Measurements from ENCODE around the gene KLC4. TPM values are rescaled to one million over a fixed set of nuclear protein-coding genes. Genes with fewer than 3 reads are reported as not detected.

KLC4 gene
- polyA plus RNA-seq, 2 of the 4 experiments (the other 2 are of a cell fraction): 8.4 to 9.9 TPM

DNA sequence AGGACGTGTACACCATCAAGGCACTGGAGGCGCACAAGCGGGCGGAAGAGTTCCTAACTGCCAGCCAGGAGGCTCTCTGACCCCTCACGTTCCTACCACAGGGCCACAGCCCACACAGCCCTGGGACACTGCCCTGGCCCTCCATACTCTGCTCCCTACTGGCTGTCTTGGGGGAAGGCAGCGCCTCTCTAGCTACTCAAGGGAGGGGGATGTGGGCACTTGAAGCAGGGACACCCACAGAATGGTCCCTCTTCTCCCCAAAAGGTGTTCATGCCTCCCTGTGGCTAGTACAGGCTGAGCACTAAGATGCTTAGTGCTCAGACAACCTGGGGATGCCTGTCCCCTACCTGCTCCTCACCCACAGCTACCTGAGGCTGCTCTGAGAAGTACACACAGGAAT lies 48.2 kb upstream of the KLC4 start (continued):
- TF ChIP-seq, protein P1, sequence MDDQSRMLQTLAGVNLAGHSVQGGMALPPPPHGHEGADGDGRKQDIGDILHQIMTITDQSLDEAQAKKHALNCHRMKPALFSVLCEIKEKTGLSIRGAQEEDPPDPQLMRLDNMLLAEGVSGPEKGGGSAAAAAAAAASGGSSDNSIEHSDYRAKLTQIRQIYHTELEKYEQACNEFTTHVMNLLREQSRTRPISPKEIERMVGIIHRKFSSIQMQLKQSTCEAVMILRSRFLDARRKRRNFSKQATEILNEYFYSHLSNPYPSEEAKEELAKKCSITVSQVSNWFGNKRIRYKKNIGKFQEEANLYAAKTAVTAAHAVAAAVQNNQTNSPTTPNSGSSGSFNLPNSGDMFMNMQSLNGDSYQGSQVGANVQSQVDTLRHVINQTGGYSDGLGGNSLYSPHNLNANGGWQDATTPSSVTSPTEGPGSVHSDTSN (IDR thresholded peaks at IDR 0.05): no peak
- TF ChIP-seq KDM5A (IDR thresholded peaks at IDR 0.05): no peak
- TF ChIP-seq MYC (IDR thresholded peaks at IDR 0.05; ENCODE audit: borderline replicate concordance, low read length): no peak
- TF ChIP-seq NPAS2 (CRISPR knock-in tag; IDR thresholded peaks at IDR 0.05; ENCODE audit: borderline replicate concordance): no peak
- no peak for TF ChIP-seq POLR2AphosphoS2 (conservative IDR thresholded peaks at IDR 0.05; ENCODE audit: low read length)
- no peak for TF ChIP-seq SREBF2 (IDR thresholded peaks at IDR 0.05)
- TF ChIP-seq, protein P2, sequence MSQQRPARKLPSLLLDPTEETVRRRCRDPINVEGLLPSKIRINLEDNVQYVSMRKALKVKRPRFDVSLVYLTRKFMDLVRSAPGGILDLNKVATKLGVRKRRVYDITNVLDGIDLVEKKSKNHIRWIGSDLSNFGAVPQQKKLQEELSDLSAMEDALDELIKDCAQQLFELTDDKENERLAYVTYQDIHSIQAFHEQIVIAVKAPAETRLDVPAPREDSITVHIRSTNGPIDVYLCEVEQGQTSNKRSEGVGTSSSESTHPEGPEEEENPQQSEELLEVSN (IDR thresholded peaks at IDR 0.05; ENCODE audit: borderline replicate concordance, low read depth): no peak
- TF ChIP-seq KDM1A (IDR thresholded peaks at IDR 0.05; ENCODE audit: low read depth): no peak

- FAIRE-seq (no peak), ATAC-seq (no peak), DNase-seq (ENCODE audit: low read depth in 1 of 2, low spot score in 1 of 2) (no peak)
- no peak for TF ChIP-seq RCOR1 (IDR thresholded peaks at IDR 0.05; ENCODE audit: low read depth, low read length)
- TF ChIP-seq HDAC2 (IDR thresholded peaks at IDR 0.05): no peak
- no peak for TF ChIP-seq ZFP36 (IDR thresholded peaks at IDR 0.05; ENCODE audit: borderline replicate concordance, partially characterized antibody)
- no peak for TF ChIP-seq FOSB (CRISPR knock-in tag; IDR thresholded peaks at IDR 0.05)
- TF ChIP-seq EHF (CRISPR knock-in tag; IDR thresholded peaks at IDR 0.05): no peak
- no peak for TF ChIP-seq EHMT2 (IDR thresholded peaks at IDR 0.05; ENCODE audit: low read depth)
- no peak overlapping the region for H3K27ac ChIP-seq
- ChIA-PET POLR2A (interaction anchor here (1.4 to 1.6 kb wide), 2 partner anchors 28 to 41 kb away, joined by 3 read pairs; partner anchors contain the start of genes CUL7 and PPP2R5D), CTCF (interaction anchor here (2.0 kb wide), 1 partner anchor 131 kb away, joined by 11 read pairs; no protein-coding TSS in a partner anchor)
- H3K4me3 ChIP-seq: no peak overlapping the region
- no peaks in the 10 kb centered on the region for H3K9me3 ChIP-seq
- H3K4me1 ChIP-seq: peaks cover 13% of the 10 kb centered on the region; the same call in 1 of the 3 replicates
- 94% methylated on average over 6 of the region's 6 CpGs for WGBS (ENCODE audit: missing lambda C conversion rate)
- peak overlapping the region; percentile 79 for H3K4me2 ChIP-seq
These were observed 47.1 kb upstream of the KLC4 start for GRCh38 chr6:43012364-43012763.

DNA sequence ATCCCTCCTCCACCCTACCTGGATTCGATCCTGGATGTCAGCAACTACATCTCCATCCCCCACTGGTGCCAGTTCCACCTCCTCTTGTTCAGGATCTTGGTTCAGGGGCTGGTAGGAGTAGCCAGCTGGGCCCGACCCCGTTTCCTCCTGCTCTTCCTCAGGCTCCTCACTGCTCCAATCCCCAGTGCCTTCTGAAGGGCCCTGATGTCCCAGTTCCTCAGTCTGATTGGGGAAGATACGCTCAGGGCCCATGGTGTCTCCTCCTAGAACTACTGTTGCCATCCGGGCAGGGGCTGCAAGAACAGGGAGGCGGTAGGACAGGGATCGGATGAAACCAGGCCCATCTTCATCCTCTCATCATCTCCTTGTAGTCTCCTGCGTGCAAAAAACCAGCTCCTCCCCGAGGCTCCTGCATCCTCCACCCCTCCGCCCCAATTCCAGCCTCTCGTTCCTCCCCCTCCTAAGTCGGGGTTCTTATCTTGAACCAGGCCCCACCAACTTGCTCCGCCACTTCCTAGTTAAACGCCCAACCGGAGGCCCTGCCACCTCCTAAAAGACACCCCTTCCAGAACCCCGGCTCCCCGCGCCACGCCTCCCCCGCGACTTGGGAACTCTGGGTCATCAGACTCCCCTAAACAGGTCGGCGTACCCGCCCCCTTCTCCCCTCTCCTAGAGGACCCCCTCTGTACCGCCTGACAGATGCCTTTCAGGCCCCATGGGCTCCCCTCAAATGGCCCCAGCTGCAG lies 46.2 kb upstream of the KLC4 start:
- Histone ChIP-seq H3K4me3 (peak overlapping the region; percentile 92), H3K27ac (peak overlapping the region; percentile 87 to 91), H3K4me2 (peak overlapping the region; percentile 79), H3K9me3 (no peaks in the 10 kb centered on the region), H3K4me1 (peaks cover 13% of the 10 kb centered on the region; the same call in 1 of the 3 replicates)
- no peak for TF ChIP-seq CBX8 (IDR thresholded peaks at IDR 0.05)
- peak; percentile 38; the same call in 1 of the 2 replicates for TF ChIP-seq PHF8 (IDR thresholded peaks at IDR 0.05; ENCODE audit: borderline replicate concordance, low read depth)
- ATAC-seq (peak; percentile 1 to 56; a peak in 4 of 6 replicates), DNase-seq (ENCODE audit: low read depth in 1 of 2, low spot score in 1 of 2) (no peak), FAIRE-seq (no peak)
- CTCF ChIA-PET: interaction anchor here (1.2 to 2.0 kb wide), 2 partner anchors 111 to 130 kb away, joined by 3 to 11 read pairs; no protein-coding TSS in a partner anchor
- 3% methylated on average over 18 of the region's 25 CpGs for WGBS (ENCODE audit: missing lambda C conversion rate)
- POLR2A ChIA-PET: interaction anchor here (1.2 to 2.4 kb wide), 6 partner anchors 29 to 46 kb away, joined by 3 to 15 read pairs (median 6); partner anchors contain the start of genes CUL7, KLC4, MRPL2 and PPP2R5D

- H3K4me2 ChIP-seq: peak within 1 kb of the TSS; percentile 99
- ATAC-seq (peak; percentile 94 to 96), DNase-seq (ENCODE audit: low read depth in 1 of 2, low spot score in 1 of 2) (peak; percentile 94 to 99), FAIRE-seq (no peak)
- CTCF ChIA-PET: interaction anchor here (1.2 to 2.0 kb wide), 2 partner anchors 112 to 129 kb away, joined by 3 to 11 read pairs; no protein-coding TSS in a partner anchor
- H3K4me3 ChIP-seq: peak within 1 kb of the TSS; percentile 92
- POLR2A ChIA-PET: interaction anchor here (0.5 to 2.4 kb wide), 8 partner anchors 9 to 266 kb away, joined by 3 to 15 read pairs (median 4); partner anchors contain the start of genes CUL7, KLC4, MRPL2 and PPP2R5D
- H3K4me1 ChIP-seq: peaks cover 13% of the 10 kb centered on the region; the same call in 1 of the 3 replicates
- 5% methylated on average over 8 of the region's 51 CpGs for WGBS (ENCODE audit: missing lambda C conversion rate)
- H3K9me3 ChIP-seq: no peaks in the 10 kb centered on the region
- peak within 1 kb of the TSS; percentile 87 to 91 for H3K27ac ChIP-seq
- TF ChIP-seq ZNF302 (CRISPR knock-in tag; IDR thresholded peaks at IDR 0.05) (no peak), SMC3 (IDR thresholded peaks at IDR 0.05) (no peak), MYC (IDR thresholded peaks at IDR 0.05; ENCODE audit: borderline replicate concordance, low read length) (peak; percentile 68; the same call in 1 of the 2 replicates), SREBF2 (IDR thresholded peaks at IDR 0.05) (no peak), PHF8 (IDR thresholded peaks at IDR 0.05; ENCODE audit: borderline replicate concordance, low read depth) (no peak), HEYL (CRISPR knock-in tag; IDR thresholded peaks at IDR 0.05) (no peak)
- TF ChIP-seq, protein P3, sequence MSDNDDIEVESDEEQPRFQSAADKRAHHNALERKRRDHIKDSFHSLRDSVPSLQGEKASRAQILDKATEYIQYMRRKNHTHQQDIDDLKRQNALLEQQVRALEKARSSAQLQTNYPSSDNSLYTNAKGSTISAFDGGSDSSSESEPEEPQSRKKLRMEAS (IDR thresholded peaks at IDR 0.05): peak; percentile 57; the same call in 1 of the 2 replicates
- TF ChIP-seq, protein P4, sequence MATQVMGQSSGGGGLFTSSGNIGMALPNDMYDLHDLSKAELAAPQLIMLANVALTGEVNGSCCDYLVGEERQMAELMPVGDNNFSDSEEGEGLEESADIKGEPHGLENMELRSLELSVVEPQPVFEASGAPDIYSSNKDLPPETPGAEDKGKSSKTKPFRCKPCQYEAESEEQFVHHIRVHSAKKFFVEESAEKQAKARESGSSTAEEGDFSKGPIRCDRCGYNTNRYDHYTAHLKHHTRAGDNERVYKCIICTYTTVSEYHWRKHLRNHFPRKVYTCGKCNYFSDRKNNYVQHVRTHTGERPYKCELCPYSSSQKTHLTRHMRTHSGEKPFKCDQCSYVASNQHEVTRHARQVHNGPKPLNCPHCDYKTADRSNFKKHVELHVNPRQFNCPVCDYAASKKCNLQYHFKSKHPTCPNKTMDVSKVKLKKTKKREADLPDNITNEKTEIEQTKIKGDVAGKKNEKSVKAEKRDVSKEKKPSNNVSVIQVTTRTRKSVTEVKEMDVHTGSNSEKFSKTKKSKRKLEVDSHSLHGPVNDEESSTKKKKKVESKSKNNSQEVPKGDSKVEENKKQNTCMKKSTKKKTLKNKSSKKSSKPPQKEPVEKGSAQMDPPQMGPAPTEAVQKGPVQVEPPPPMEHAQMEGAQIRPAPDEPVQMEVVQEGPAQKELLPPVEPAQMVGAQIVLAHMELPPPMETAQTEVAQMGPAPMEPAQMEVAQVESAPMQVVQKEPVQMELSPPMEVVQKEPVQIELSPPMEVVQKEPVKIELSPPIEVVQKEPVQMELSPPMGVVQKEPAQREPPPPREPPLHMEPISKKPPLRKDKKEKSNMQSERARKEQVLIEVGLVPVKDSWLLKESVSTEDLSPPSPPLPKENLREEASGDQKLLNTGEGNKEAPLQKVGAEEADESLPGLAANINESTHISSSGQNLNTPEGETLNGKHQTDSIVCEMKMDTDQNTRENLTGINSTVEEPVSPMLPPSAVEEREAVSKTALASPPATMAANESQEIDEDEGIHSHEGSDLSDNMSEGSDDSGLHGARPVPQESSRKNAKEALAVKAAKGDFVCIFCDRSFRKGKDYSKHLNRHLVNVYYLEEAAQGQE (IDR thresholded peaks at IDR 0.05): no peak
These were observed 45.5 kb upstream of the KLC4 start, which contains the start of the genes KLHDC3 and MEA1 for GRCh38 chr6:43013843-43014433. Gene KLHDC3 (plus strand): TSS chr6:43014249. CDS start chr6:43017193, 2,944 bp downstream. Gene MEA1 (minus strand): TSS chr6:43013946. CDS start chr6:43013813, 133 bp downstream.

Measured in A549 (cell line).